HG03575 (cell line): ENCODE results near the gene FBH1.
"Not testable (repeated sequence)": the region's sequence is repeated elsewhere in the genome, so short reads cannot be mapped to it uniquely, and the experiment has no call there.

Source experiments
- ATAC-seq: cut with Tn5 transposase; IDR thresholded peaks from one replicate; pipeline ENCODE4 v1.9.1; 2021; ENCODE audit not compliant: unreplicated experiment, insufficient number of reproducible peaks, low FRiP score; ENCODE audit errors: extremely low read depth

FBH1 gene

DNA sequence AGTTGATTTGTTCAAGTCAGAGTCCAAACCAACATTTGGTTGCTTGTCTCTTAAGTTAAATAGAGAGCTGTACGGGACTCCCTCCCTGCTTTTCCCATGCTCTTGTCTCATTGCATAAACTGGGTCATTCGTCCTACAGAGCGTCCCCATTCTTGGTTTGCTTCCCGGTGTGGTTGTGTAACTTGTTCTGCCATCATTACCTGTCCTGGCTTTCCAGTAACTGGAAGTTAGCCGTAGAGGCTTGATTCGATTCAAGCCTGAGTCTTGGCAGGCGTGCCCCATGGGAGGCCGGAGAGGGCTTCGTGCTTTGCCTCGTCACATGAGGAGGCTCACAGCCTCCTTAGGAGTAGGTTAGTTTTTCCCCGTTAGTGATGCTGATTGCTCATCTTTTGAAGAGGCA, 40.2 kb downstream of the FBH1 start:
- no peak for ATAC-seq

GRCh38 chr10:5932345-5932744, 42.3 kb downstream of the FBH1 start:
- no peak for ATAC-seq

GRCh38 chr10:5933909-5934546, 44.0 kb downstream of the FBH1 start:
- no peak for ATAC-seq

DNA sequence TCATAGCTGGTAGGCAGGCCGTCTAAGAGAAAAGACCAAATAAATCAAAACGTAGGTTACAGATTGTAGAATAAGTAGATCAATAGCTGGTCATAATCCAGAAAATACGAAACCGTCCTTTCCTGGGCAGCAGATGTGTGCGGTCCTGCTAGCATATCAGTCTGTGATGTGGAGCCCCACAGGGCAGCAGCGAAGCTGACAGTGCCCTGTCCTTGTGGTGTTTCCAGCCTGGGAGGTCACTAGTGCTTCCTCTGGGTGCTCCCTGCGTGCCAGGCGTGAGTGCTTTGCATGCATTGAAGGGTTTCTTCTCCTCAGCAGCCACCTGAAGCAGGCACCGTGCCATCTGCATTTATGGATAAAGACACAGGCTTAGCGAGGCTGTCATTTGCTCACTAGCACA, 45.6 kb downstream of the FBH1 start:
- no peak for ATAC-seq

- no peak for ATAC-seq
Observed at GRCh38 chr10:5937016-5937415, 47.0 kb downstream of the FBH1 start.

DNA sequence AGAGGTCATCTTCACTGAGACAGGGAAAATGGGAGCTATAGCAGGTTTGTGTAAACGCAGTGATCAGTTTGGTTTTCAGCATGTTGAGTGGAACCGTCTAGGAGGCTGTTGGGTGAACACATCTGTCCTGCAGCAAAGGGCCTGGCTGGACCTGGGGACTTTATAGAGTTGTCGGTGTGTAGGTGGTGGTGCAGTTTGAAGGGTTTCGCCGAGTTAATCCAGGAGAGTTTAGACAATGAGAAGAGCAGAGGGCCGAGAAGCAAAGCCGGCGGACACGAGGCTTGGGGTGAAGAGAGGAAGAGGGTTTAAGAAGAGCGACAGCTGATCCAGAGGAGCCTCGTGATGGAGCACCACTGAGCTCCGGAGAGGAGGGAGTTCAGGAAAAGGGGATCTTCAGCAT, 48.2 kb downstream of the FBH1 start:
- ATAC-seq, result no peak

DNA sequence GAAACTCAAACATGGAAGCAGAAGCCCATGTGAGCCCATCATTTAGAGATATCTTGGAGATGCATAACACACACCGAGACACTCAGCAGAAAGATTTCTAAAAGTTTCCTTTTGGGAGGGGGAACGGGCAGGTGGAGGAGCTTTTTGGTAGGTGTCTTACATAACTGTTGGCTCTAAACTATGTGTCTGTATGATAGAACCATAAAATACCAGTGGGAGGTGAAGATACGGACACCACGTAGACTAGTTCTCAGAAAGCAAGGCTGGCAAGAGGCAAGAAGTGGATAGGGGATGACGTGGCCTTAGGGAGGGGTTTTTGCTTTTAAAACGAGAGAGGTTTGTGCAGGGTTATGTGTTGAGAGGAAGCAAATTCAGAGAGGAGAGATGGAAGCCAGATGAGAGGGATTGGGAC, 50.8 kb downstream of the FBH1 start:
- no peak for ATAC-seq

DNA sequence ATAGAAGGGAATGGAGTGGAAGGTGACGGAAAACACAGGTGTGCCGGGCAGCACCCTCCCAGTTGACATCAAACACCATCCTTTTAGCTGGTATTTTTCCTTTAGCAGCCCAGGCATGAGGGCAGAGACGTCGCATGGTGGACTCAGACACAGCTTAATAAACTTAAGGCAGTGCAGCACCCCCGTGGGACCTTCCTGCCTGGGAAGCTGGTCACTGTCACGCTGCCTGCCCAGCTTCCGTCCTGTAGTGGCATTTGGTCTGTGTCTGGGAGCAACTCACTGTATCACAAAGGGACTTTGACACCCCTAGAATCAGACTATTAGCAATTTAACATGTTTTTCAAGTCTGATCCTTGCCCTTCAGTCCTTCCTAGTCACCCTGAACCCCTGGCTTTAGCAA, 51.5 kb downstream of the FBH1 start:
- no peak for ATAC-seq

DNA sequence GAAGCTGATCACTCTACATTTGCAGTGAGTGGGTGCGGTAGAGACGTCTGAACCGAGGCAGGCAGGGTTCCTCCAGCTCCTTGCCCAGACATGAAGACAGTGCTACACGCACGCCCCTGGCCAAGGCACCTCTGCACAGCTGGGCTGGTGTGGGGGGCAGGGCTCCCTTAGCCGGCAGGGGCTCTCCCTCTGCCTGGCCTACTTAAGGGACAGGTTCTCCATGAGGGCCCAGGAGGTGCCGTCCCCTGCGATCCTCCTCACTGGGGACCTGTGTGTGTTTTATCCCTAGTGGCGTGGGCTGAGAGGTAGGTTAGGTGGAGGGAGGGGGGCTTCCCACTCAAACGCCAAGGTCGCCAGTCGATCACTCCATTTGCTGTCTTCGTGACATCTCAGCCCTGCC, 52.0 kb downstream of the FBH1 start:
- no peak for ATAC-seq

- ATAC-seq, result no peak
Observed at GRCh38 chr10:5942474-5942873, 52.4 kb downstream of the FBH1 start.

- no peak for ATAC-seq
Observed at GRCh38 chr10:5943536-5943935, 53.5 kb downstream of the FBH1 start.

DNA sequence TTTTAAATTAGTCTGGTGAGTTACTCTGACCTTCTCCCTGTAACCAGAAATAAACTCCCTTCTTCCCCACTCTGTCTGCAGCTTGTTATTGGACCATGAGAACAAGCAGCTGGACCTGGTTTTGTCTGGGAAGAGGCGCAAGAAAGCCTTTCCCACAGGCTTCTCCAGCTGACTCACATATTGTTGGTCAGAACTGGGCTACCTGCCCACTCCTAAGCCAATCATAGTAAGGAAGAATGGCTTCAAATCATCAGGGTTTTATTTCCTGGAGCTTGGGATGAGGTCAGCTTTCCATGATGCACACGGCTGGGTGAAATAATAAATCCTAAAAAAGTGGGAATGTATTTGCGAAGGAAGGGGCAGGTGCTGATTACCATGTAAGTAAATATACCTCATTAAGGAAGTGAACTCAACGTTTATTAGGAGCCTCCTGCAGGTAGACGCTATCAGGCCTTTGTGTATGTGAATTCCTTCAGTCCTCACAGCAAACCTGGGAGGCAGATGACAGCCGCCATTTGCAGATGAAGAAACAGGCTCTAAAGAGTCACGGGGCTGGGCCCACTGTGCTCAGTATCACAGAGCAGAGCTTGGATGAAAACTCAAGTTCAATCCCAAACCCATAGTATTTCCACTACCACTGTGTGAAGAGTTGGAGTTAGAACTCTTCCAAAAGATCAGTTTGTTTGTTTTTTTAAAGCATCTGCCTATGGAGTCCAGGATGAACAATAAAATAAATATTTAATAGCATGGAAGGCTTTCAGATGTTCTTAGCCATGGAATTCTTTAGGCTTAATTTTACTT, 54.5 kb downstream of the FBH1 start:
- ATAC-seq, result no peak

- ATAC-seq, result no peak
Observed at GRCh38 chr10:5945190-5945509, 55.1 kb downstream of the FBH1 start.

- ATAC-seq, result no peak
Observed at GRCh38 chr10:5945561-5946418, 55.7 kb downstream of the FBH1 start.

DNA sequence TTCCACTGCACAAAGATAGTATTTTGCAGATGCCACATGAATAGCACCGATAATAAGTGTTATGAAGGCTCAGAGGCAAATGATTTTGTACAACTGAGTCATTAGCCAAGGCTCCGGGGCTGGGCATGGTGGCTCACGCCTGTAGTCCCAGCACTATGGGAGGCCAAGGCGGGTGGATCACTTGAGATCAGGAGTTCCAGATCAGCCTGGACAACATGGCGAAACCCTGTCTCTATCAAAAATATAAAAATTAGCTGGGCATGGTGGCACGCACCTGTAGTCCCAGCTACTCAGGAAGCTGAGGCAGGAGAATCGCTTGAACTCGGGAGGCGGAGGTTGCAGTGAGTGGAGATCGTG, 56.4 kb downstream of the FBH1 start:
- ATAC-seq, result not testable (repeated sequence)

DNA sequence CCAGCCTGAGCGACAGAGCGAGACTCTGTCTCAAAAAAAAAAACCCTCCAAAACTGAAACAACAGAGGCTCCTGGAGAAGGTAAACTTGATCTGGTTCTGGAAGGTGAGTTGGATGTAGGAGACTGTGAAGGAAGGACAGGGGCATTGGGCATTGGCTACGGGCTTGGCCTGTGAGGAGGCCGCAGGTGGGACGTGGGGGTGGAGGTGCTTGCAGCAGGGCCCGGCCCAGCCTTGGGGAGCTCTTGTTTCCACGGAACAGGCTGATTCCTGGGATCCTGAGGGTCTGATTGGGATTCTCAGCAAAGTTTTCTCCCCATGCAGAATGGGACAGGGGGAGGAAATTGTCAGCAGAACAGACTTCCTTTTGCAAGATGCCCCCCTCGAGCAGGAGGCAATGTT, 56.7 kb downstream of the FBH1 start:
- no peak for ATAC-seq

DNA sequence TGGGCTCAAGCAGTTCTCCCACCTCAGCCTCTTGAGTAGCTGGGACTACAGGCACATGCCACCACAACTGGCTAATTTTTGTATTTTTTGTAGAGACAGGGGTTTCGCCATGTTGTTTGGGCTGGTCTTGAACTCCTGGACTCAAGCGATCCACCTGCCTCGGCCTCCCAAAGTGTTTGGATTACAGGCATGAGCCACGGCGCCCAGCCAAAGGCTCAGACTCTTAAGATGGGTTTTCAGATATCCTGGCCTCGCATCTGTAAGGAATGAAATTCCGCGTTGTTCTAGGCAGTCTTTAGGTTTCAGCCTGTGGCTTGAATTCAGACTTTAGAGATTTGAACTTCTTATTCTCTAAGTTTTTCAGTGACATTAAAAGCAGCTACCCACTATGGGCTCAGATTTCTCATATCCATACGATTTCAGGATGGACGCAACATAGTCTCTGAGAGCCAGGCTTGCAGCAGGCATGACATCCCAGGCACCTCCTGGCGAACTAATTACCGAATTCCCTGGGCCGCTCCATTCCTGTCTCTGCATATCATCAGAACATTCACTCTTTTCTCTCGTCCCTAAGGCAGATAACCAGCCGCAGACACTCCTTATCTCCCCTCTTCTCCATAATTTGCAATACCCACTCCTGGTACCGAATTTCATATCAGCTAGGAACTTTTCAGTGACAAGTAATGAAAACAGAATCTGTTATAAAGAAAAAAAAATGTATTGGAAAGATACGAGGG, 57.6 kb downstream of the FBH1 start:
- ATAC-seq, result no peak

GRCh38 chr10:5948208-5948585, 58.2 kb downstream of the FBH1 start:
- ATAC-seq, result no peak

- ATAC-seq, result no peak
Observed at GRCh38 chr10:5949009-5949759, 59.1 kb downstream of the FBH1 start.
